ENCODE results near the gene AUTS2.
A peak's percentile ranks its signal among the peaks of the same experiment; 100 is the strongest.

Gene AUTS2

DNA sequence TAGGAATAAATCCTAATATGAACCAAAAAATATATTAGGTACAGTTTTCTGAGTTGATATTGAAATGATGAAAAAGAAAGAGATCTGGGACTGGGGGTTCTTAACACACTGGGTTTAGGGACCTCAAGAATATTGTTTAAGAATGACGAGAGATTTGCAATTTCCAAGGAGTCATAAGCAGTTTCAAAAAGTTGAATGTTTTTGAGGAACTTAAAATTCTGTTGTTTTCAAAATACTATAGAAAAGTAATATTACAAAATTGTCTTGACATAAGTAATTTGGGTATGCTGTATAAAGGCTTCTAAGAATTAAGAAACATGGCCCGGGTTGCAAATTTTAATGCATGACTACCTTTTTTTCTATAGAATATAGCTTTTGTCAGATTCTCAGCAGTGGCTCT lies 88.1 kb downstream of the AUTS2 start:
- FAIRE-seq (no peak), DNase-seq (ENCODE audit: insufficient read length, low spot score) (no peak)
- TF ChIP-seq POU2F2 (IDR thresholded peaks at IDR 0.05; ENCODE audit: low read depth, low read length) (no peak), TAF1 (IDR thresholded peaks at IDR 0.05; ENCODE audit: low read depth, low read length) (no peak), PAX5 (IDR thresholded peaks at IDR 0.05; ENCODE audit: insufficient read depth, low read length, severe bottlenecking) (no peak), SPI1 (IDR thresholded peaks at IDR 0.05; ENCODE audit: low read depth, low read length) (no peak), POLR2A (IDR thresholded peaks at IDR 0.05; ENCODE audit: low read depth, low read length) (no peak), POLR2AphosphoS5 (IDR thresholded peaks at IDR 0.05; ENCODE audit: low read depth, low read length) (no peak)

DNA sequence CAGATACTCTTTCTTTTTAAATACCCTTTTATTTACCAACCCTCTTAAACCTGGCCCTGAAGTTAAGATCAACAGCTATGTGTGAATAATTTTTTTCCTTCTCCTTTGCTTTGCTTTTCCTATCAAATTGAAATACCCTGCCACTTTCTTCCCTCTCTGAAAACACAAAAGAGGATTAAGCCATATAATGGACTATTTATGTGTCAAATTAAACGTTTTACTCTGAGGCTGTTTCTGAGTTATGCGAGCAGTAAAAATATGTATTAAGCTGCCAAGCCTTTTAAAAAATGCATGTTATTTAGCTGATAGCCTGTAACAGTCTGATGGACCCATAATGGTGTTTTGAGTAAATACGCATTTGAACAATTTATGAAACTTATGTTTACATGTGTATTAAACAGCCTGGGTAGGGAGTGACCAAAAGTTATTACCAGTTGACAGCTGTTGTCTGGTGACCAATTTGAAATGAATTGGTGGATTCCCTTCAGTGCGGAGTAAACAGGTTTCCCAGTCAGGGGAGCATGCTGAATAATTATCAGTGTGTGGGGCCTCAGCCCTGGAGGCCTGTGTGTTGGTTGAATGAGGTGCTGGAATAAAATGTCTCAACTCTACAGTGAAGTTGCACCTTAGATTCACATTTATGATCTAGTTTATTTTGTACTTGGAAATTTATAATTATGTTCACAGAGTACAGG lies 89.6 kb downstream of the AUTS2 start:
- TF ChIP-seq POLR2A (IDR thresholded peaks at IDR 0.05; ENCODE audit: low read depth, low read length): no peak
- TF ChIP-seq POLR2AphosphoS5 (IDR thresholded peaks at IDR 0.05; ENCODE audit: low read depth, low read length): no peak
- TF ChIP-seq POU2F2 (IDR thresholded peaks at IDR 0.05; ENCODE audit: low read depth, low read length): no peak
- no peak for TF ChIP-seq TAF1 (IDR thresholded peaks at IDR 0.05; ENCODE audit: low read depth, low read length)
- no peak for TF ChIP-seq SPI1 (IDR thresholded peaks at IDR 0.05; ENCODE audit: low read depth, low read length)
- TF ChIP-seq PAX5 (IDR thresholded peaks at IDR 0.05; ENCODE audit: insufficient read depth, low read length, severe bottlenecking): no peak
- FAIRE-seq: no peak
- no peak for DNase-seq (ENCODE audit: insufficient read length, low spot score)

DNA sequence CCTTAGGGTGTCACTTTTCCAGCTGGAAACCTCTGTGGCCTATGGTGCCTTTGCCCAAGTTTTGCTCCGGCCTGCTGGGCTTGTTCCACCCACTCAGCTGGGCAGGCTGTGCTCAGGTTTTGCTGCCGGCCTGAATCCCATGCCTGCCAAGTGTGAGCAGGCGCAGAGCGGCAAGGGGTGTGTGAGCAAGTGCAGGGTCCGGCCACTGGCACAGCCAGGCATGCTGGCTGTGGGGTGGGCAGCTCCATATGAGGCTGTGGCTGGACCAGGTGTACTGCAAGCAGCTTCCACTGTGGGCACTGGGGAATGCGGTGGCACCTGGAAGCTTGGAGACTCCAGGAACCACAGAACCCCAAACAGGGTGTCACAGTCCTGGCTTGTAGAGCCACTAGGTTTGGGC lies 92.1 kb downstream of the AUTS2 start:
- TF ChIP-seq POLR2A (IDR thresholded peaks at IDR 0.05; ENCODE audit: low read depth, low read length): no peak
- no peak for FAIRE-seq

DNA sequence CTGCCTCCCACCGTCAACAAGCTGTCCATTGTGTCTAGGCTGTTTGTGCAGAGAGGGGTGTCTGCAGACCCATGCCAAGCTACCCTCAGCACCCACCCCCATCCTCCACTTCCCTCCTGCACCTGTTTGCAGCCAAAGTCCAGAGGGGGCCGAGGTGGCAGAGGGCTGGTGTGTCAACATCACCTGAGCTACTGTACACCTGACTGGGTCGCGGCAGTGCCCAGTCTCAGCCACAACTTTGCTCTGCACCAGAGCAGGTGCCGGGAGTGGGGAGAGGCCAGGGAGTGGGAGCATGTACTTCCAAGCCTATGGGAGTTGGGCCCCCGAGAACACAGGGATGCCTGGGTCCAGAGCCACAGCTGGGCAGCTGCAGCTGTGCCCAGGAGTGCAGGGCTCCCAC lies 93.1 kb downstream of the AUTS2 start:
- no peak for TF ChIP-seq SPI1 (IDR thresholded peaks at IDR 0.05; ENCODE audit: low read depth, low read length)
- no peak for TF ChIP-seq POLR2AphosphoS5 (IDR thresholded peaks at IDR 0.05; ENCODE audit: low read depth, low read length)
- TF ChIP-seq POU2F2 (IDR thresholded peaks at IDR 0.05; ENCODE audit: low read depth, low read length): no peak
- TF ChIP-seq POLR2A (IDR thresholded peaks at IDR 0.05; ENCODE audit: low read depth, low read length): no peak
- FAIRE-seq: no peak
- DNase-seq (ENCODE audit: insufficient read length, low spot score): no peak

More for the DNA sequence above, 92.1 kb downstream of the AUTS2 start:
- no peak for DNase-seq (ENCODE audit: insufficient read length, low spot score)

- FAIRE-seq: peak; percentile 23
- no peak for DNase-seq (ENCODE audit: insufficient read length, low spot score)
- TF ChIP-seq PAX5 (IDR thresholded peaks at IDR 0.05; ENCODE audit: insufficient read depth, low read length, severe bottlenecking): no peak
- no peak for TF ChIP-seq POU2F2 (IDR thresholded peaks at IDR 0.05; ENCODE audit: low read depth, low read length)
- no peak for TF ChIP-seq POLR2A (IDR thresholded peaks at IDR 0.05; ENCODE audit: low read depth, low read length)
- no peak for TF ChIP-seq POLR2AphosphoS5 (IDR thresholded peaks at IDR 0.05; ENCODE audit: low read depth, low read length)
- no peak for TF ChIP-seq SPI1 (IDR thresholded peaks at IDR 0.05; ENCODE audit: low read depth, low read length)
- TF ChIP-seq TAF1 (IDR thresholded peaks at IDR 0.05; ENCODE audit: low read depth, low read length): no peak
These were observed 93.5 kb downstream of the AUTS2 start for GRCh38 chr7:69691734-69692133.

DNA sequence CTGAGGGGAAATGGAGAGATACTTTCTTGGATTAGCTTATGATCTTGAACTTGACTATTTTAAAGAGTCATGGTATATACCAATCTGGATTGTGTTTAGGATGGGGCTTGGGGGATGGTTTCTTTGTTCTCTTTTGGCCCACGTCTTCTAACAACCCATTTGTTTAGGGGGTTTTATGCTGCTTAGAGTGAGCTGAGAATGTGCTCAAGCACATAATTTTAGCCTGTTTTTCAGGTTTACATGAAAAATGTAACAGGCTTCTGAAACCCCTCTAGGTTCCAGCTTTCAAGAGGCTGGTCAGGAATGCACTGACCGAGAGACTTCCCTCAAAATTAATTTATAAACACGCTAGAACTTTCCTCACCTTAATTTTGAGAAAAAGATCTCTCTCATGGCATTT lies 94.3 kb downstream of the AUTS2 start:
- TF ChIP-seq PAX5 (IDR thresholded peaks at IDR 0.05; ENCODE audit: insufficient read depth, low read length, severe bottlenecking) (no peak), POU2F2 (IDR thresholded peaks at IDR 0.05; ENCODE audit: low read depth, low read length) (no peak), POLR2AphosphoS5 (IDR thresholded peaks at IDR 0.05; ENCODE audit: low read depth, low read length) (no peak), SPI1 (IDR thresholded peaks at IDR 0.05; ENCODE audit: low read depth, low read length) (no peak), TAF1 (IDR thresholded peaks at IDR 0.05; ENCODE audit: low read depth, low read length) (no peak), POLR2A (IDR thresholded peaks at IDR 0.05; ENCODE audit: low read depth, low read length) (no peak)
- no peak for FAIRE-seq
- DNase-seq (ENCODE audit: insufficient read length, low spot score): no peak

DNA sequence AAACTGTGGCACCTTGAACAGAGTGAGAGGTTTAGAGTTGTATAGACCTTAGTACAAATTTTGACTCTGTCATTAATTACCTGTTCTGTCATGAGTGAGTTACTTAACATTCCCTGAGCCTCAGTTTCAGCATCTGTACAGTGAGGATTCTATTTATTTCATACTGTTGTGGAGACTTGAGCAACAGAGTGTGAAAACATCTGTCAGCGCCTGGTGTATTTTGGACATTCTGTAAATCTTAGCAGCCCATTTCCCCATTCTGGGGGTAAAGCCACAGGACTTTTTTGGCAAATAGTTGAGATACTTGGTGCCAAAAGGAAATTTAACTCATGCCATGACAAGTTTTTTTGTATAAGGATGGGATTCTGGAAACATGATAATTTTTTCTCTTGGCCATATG lies 94.8 kb downstream of the AUTS2 start:
- FAIRE-seq: peak; percentile 79
- TF ChIP-seq PAX5 (IDR thresholded peaks at IDR 0.05; ENCODE audit: insufficient read depth, low read length, severe bottlenecking) (no peak), SPI1 (IDR thresholded peaks at IDR 0.05; ENCODE audit: low read depth, low read length) (peak; percentile 83), POLR2AphosphoS5 (IDR thresholded peaks at IDR 0.05; ENCODE audit: low read depth, low read length) (no peak), POU2F2 (IDR thresholded peaks at IDR 0.05; ENCODE audit: low read depth, low read length) (no peak)
- no peak for DNase-seq (ENCODE audit: insufficient read length, low spot score)

- TF ChIP-seq TAF1 (IDR thresholded peaks at IDR 0.05; ENCODE audit: low read depth, low read length) (no peak), SPI1 (IDR thresholded peaks at IDR 0.05; ENCODE audit: low read depth, low read length) (peak; percentile 89), PAX5 (IDR thresholded peaks at IDR 0.05; ENCODE audit: insufficient read depth, low read length, severe bottlenecking) (no peak), POU2F2 (IDR thresholded peaks at IDR 0.05; ENCODE audit: low read depth, low read length) (no peak), POLR2A (IDR thresholded peaks at IDR 0.05; ENCODE audit: low read depth, low read length) (no peak)
- peak; percentile 88 for FAIRE-seq
- DNase-seq (ENCODE audit: insufficient read length, low spot score): no peak
These were observed 97.8 kb downstream of the AUTS2 start for GRCh38 chr7:69696054-69696591.

GRCh38 chr7:69696686-69697685 lies 98.7 kb downstream of the AUTS2 start:
- no peak for TF ChIP-seq POLR2A (IDR thresholded peaks at IDR 0.05; ENCODE audit: low read depth, low read length)
- TF ChIP-seq POLR2AphosphoS5 (IDR thresholded peaks at IDR 0.05; ENCODE audit: low read depth, low read length): no peak
- no peak for TF ChIP-seq SPI1 (IDR thresholded peaks at IDR 0.05; ENCODE audit: low read depth, low read length)
- no peak for TF ChIP-seq PAX5 (IDR thresholded peaks at IDR 0.05; ENCODE audit: insufficient read depth, low read length, severe bottlenecking)
- no peak for TF ChIP-seq TAF1 (IDR thresholded peaks at IDR 0.05; ENCODE audit: low read depth, low read length)
- TF ChIP-seq POU2F2 (IDR thresholded peaks at IDR 0.05; ENCODE audit: low read depth, low read length): no peak
- FAIRE-seq: peak; percentile 84
- no peak for DNase-seq (ENCODE audit: insufficient read length, low spot score)

Measured in GM12891 (cell line).